Transverse colon (tissue), 4 donors: Measurements from ENCODE around the gene SFRP2. TPM values are rescaled to one million over a fixed set of nuclear protein-coding genes. Genes with fewer than 3 reads are reported as not detected.

Source experiments
- DNase-seq: peaks from one replicate; pipeline ENCODE4 v3.0.0-alpha.2; 2019
- H3K27ac ChIP-seq, 4 donors: fragments of 200-600 bp; sonication (generic); 2 replicates each; pipeline ENCODE4 v1.5.1; 2016 to 2018; ENCODE audit warnings: inconsistent platforms in 4 of 4
- H3K27me3 ChIP-seq: fragments of 200-600 bp; sonication (generic); 2 replicates; pipeline ENCODE4 v1.5.1; 2017; ENCODE audit warnings: inconsistent platforms
- H3K36me3 ChIP-seq, 4 donors: fragments of 200-600 bp; sonication (generic); 2 replicates each; pipeline ENCODE4 v1.5.1; 2017 to 2019; ENCODE audit warnings: inconsistent platforms in 4 of 4
- H3K4me1 ChIP-seq, 4 donors: fragments of 200-600 bp; sonication (generic); 2 replicates each; pipeline ENCODE4 v1.5.1; 2017 to 2020; ENCODE audit warnings: inconsistent platforms in 4 of 4
- H3K4me3 ChIP-seq, 4 donors: fragments of 200-600 bp; sonication (generic); 1 replicate in 1 of 4; 2 replicates in 3 of 4; pipeline versions ENCODE4 v1.5.1 to v1.6.1; 2017 to 2019; ENCODE audit warnings: inconsistent platforms in 4 of 4
- H3K9me3 ChIP-seq, 2 donors: fragments of 200-600 bp; sonication (generic); 2 replicates each; pipeline ENCODE4 v1.5.1; 2017 to 2019; ENCODE audit warnings: inconsistent platforms in 2 of 2
- CTCF ChIP-seq, 5 experiments: fragments of 200-600 bp in 3 of 5; fragments of 450-650 bp in 2 of 5; sonication (generic) in 3 of 5; IDR thresholded peaks; 1 replicate in 2 of 5; 2 replicates in 3 of 5; pipeline ENCODE4 v1.5.1; 2016 to 2017; ENCODE audit warnings: antibody characterized with exemption in 5 of 5, inconsistent platforms in 3 of 5, mild to moderate bottlenecking in 2 of 5, moderate library complexity in 1 of 5
- EP300 ChIP-seq: sonication (generic); formaldehyde crosslinking; IDR thresholded peaks from one replicate; pipeline ENCODE4 v1.6.1; 2017; ENCODE audit warnings: antibody characterized with exemption, low read depth
- POLR2A ChIP-seq: fragments of 450-650 bp; IDR thresholded peaks from one replicate; pipeline ENCODE4 v1.6.1; 2016; ENCODE audit warnings: antibody characterized with exemption, mild to moderate bottlenecking, moderate library complexity
- POLR2AphosphoS5 ChIP-seq, 3 donors: sonication (generic); formaldehyde crosslinking; IDR thresholded peaks; one replicate each; pipeline ENCODE4 v1.6.1; 2016; ENCODE audit warnings: antibody characterized with exemption in 3 of 3
- WGBS, 2 donors: methylation state at CpG; one replicate each; pipeline ENCODE4 v1.1.5; 2018; ENCODE audit warnings: low coverage in 1 of 2; 5-methylcytosine and 5-hydroxymethylcytosine counted together
- in situ Hi-C, 4 donors: fragments of 200-750 bp; cut with MboI; loops; one replicate each; pipeline versions ENCODE4 v1.15.0 to v1.15.1; 2017; ENCODE audit warnings: low sequenced_read_pairs in 3 of 4, low pct_ligation_motif_present in 1 of 4, low pct_unique_long_range_greater_than_20kb in 1 of 4
- intact Hi-C: fragments of 100-400 bp; cut with DNase I; formaldehyde crosslinking; loops from one replicate; pipeline ENCODE4 v1.15.1; 2023; ENCODE audit warnings: low total_unique reads
- total RNA-seq, 4 donors: library from RNA; depleted of rRNA; stranded (reverse); fragments of >200 nt; gene quantifications; one replicate each; pipeline ENCODE4 v1.1.0, GENCODE V29; 2016

SFRP2 gene
- total RNA-seq, 4 donors from 2014 or later: 6.4 to 61.7 (median 15.6) TPM

GRCh38 chr4:153782581-153782980 lies 6.3 kb downstream of the SFRP2 start:
- 92 to 100% methylated on average over 1 of the region's 1 CpG for WGBS, 2 donors
- Histone ChIP-seq H3K4me3 (no peak overlapping the region), H3K27me3 (peaks cover 85% of the 10 kb centered on the region), H3K36me3 (no peaks in the 10 kb centered on the region), H3K27ac (no peak overlapping the region), H3K4me1 (no peaks in the 10 kb centered on the region), H3K9me3 (no peaks in the 10 kb centered on the region)
- in situ Hi-C loops: loop anchor here in 2 of 4 donors (25.0 kb wide), 2 partner anchors 530 to 730 kb away; no protein-coding TSS in a partner anchor
- intact Hi-C loops: no loop called here
- TF ChIP-seq EP300 (no peak), POLR2A (no peak), POLR2AphosphoS5 (IDR thresholded peaks at IDR 0.05) (no peak), CTCF (IDR thresholded peaks at IDR 0.05) (no peak)
- no peak for DNase-seq

DNA sequence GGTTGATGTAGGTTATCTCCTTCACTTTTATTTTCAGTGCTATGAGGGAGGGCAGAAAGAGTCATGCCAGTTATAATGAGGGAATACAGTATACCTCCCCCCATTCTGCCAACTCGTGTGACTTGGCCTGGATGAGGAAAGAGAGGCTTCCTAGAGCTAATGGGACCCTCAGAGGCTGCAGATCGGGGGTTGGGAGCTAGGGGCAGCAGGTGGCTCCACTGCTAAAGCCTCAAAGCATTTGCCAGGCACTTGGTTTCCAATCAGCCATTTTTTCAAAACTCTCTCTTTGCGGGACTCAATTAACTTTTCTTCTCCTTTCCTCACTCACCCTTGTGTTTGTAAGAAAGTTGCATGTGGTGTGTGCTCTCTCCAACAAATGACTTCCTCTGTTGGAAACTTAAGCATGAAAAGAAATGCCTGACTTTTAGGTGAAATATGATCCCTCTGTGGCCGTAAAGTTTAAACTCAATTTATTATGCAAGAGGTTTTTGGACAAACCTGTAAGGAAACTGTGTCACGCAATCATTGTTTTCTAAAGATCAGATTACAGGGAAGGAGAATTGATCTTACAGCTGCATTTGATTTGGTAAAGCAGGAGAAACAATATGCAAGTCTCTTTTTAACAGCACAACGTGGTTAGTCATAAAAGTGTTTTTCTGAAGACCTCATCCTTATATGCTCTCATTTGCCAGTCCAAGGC lies 7.0 kb downstream of the SFRP2 start:
- no peak for TF ChIP-seq POLR2A
- TF ChIP-seq EP300: no peak
- no peak for TF ChIP-seq CTCF (IDR thresholded peaks at IDR 0.05)
- TF ChIP-seq POLR2AphosphoS5 (IDR thresholded peaks at IDR 0.05): no peak
- H3K27ac ChIP-seq: no peak overlapping the region
- WGBS, 2 donors: 34 to 51% methylated on average over 3 to 6 of the region's 6 CpGs
- intact Hi-C loops (no loop called here), in situ Hi-C loops (loop anchor here in 2 of 4 donors (25.0 kb wide), 2 partner anchors 530 to 730 kb away; no protein-coding TSS in a partner anchor)
- DNase-seq: no peak
- H3K36me3 ChIP-seq: no peaks in the 10 kb centered on the region
- no peaks in the 10 kb centered on the region for H3K4me1 ChIP-seq
- H3K27me3 ChIP-seq: peaks cover 78% of the 10 kb centered on the region
- no peak overlapping the region for H3K4me3 ChIP-seq
- H3K9me3 ChIP-seq: no peaks in the 10 kb centered on the region

DNA sequence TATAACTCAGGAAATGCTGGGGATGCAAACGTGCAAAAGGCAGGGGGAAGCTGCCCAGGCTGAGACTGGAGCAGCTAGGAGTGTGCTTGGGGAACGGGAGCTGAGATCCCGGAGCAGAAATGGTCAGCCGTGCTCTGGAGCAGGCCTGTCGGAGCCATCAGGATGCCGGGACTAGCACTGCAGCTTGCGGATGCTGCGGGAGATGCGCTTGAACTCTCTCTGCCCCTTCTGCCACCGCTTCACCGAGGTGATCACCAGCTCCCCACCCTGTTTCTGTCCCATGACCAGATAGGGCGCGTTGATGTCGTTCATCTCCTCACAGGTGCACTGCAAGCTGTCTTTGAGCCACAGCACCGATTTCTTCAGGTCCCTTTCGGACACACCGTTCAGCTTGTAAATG lies 7.6 kb downstream of the SFRP2 start:
- intact Hi-C loops (no loop called here), in situ Hi-C loops (loop anchor here in 2 of 4 donors (25.0 kb wide), 2 partner anchors 531 to 731 kb away; no protein-coding TSS in a partner anchor)
- Histone ChIP-seq H3K4me1 (no peaks in the 10 kb centered on the region), H3K27me3 (peaks cover 72% of the 10 kb centered on the region), H3K9me3 (no peaks in the 10 kb centered on the region), H3K27ac (no peak overlapping the region), H3K36me3 (no peaks in the 10 kb centered on the region), H3K4me3 (no peak overlapping the region)
- no peak for TF ChIP-seq CTCF (IDR thresholded peaks at IDR 0.05)
- TF ChIP-seq POLR2A: no peak
- TF ChIP-seq POLR2AphosphoS5 (IDR thresholded peaks at IDR 0.05): no peak
- no peak for TF ChIP-seq EP300
- WGBS, 2 donors: 76 to 86% methylated on average over 5 to 17 of the region's 17 CpGs
- DNase-seq: no peak

DNA sequence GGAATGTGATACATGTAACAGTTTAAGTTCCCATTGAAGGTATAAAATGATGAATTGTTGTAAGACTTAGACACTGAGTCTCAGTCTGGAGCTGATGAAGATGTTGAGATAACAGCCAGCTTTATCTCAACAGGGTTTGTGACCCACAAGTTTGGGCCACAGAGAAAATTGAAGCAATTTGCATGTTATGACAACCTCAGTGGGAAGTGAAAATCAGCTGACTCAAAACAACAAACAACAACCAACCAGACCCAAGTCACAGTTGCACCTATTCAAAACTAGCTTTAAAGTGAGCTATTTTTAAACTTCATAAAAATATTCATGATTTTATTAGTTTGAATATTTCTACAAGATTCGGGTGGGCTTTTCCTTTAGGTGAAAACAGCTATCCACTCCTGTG lies 8.0 kb downstream of the SFRP2 start:
- H3K27ac ChIP-seq: no peak overlapping the region
- in situ Hi-C loops: loop anchor here in 2 of 4 donors (25.0 kb wide), 2 partner anchors 531 to 731 kb away; no protein-coding TSS in a partner anchor
- no peak for TF ChIP-seq CTCF (IDR thresholded peaks at IDR 0.05)
- no peak for TF ChIP-seq POLR2AphosphoS5 (IDR thresholded peaks at IDR 0.05)
- TF ChIP-seq POLR2A: no peak
- DNase-seq: no peak
- H3K9me3 ChIP-seq: no peaks in the 10 kb centered on the region
- peaks cover 68% of the 10 kb centered on the region for H3K27me3 ChIP-seq
- intact Hi-C loops: no loop called here
- no peaks in the 10 kb centered on the region for H3K36me3 ChIP-seq
- WGBS, 2 donors: 71 to 83% methylated on average over 1 of the region's 1 CpG
- no peaks in the 10 kb centered on the region for H3K4me1 ChIP-seq
- no peak overlapping the region for H3K4me3 ChIP-seq
